Progenitor cell of endocrine pancreas (in vitro differentiated cells): ENCODE measurements around the gene FRMD4A. TPM values are rescaled to one million over a fixed set of nuclear protein-coding genes. Genes with fewer than 3 reads are reported as not detected.

Source experiments
- DNase-seq: peaks from one replicate; pipeline ENCODE4 v3.0.0; 2021; ENCODE audit warnings: low spot score; ENCODE audit not compliant: unreplicated experiment
- H3K27ac Mint-ChIP-seq: 2 replicates; pipeline ENCODE4 v1.8.0; 2021; ENCODE audit warnings: mild to moderate bottlenecking, moderate library complexity, mixed read lengths
- H3K27me3 Mint-ChIP-seq: 2 replicates; pipeline ENCODE4 v1.8.0; 2021; ENCODE audit warnings: mixed read lengths
- H3K36me3 Mint-ChIP-seq: 2 replicates; pipeline ENCODE4 v1.8.0; 2022; ENCODE audit warnings: mixed read lengths; ENCODE audit not compliant: insufficient read depth
- H3K4me1 Mint-ChIP-seq: 2 replicates; pipeline ENCODE4 v1.8.0; 2021; ENCODE audit warnings: low read depth, mixed read lengths
- H3K4me3 Mint-ChIP-seq: 2 replicates; pipeline ENCODE4 v1.8.0; 2021; ENCODE audit warnings: low read depth, mild to moderate bottlenecking, moderate library complexity, mixed read lengths
- H3K9me3 Mint-ChIP-seq: 2 replicates; pipeline ENCODE4 v1.8.0; 2021; ENCODE audit warnings: low read depth, mixed read lengths
- CTCF ChIP-seq: fragments of 200-600 bp; sonication (generic); IDR thresholded peaks from one replicate; pipeline ENCODE4 v1.5.0; 2021; ENCODE audit warnings: antibody characterized with exemption, mild to moderate bottlenecking; ENCODE audit not compliant: unreplicated experiment
- total RNA-seq: library from RNA; stranded (reverse); gene quantifications from 2 replicates; pipeline ENCODE4 v1.2.1, GENCODE V29; 2021

FRMD4A gene
- total RNA-seq, 1 donor from 2014 or later: 42.2 TPM

- no peak for TF ChIP-seq CTCF
- H3K9me3 Mint-ChIP-seq: no peaks in the 10 kb centered on the region
- no peaks in the 10 kb centered on the region for H3K36me3 Mint-ChIP-seq
- H3K4me3 Mint-ChIP-seq: no peak overlapping the region
- no peak for DNase-seq
- no peak overlapping the region for H3K27ac Mint-ChIP-seq
- no peaks in the 10 kb centered on the region for H3K4me1 Mint-ChIP-seq
- H3K27me3 Mint-ChIP-seq: peaks cover 24% of the 10 kb centered on the region
Measured at GRCh38 chr10:14333606-14334005, 2.9 kb upstream of the FRMD4A start.

- Mint-ChIP-seq H3K27me3 (peaks cover 24% of the 10 kb centered on the region), H3K9me3 (no peaks in the 10 kb centered on the region), H3K36me3 (no peaks in the 10 kb centered on the region), H3K27ac (no peak overlapping the region), H3K4me3 (no peak overlapping the region), H3K4me1 (no peaks in the 10 kb centered on the region)
- no peak for TF ChIP-seq CTCF
- no peak for DNase-seq
Measured at GRCh38 chr10:14332903-14333302, 2.2 kb upstream of the FRMD4A start.

- no peak for DNase-seq
- peaks cover 32% of the 10 kb centered on the region for H3K27me3 Mint-ChIP-seq
- no peak overlapping the region for H3K27ac Mint-ChIP-seq
- H3K4me3 Mint-ChIP-seq: no peak overlapping the region
- H3K9me3 Mint-ChIP-seq: no peaks in the 10 kb centered on the region
- no peaks in the 10 kb centered on the region for H3K36me3 Mint-ChIP-seq
- no peaks in the 10 kb centered on the region for H3K4me1 Mint-ChIP-seq
- no peak for TF ChIP-seq CTCF
Measured at GRCh38 chr10:14329746-14330173, 964 bp downstream of the FRMD4A start.

- no peaks in the 10 kb centered on the region for H3K36me3 Mint-ChIP-seq
- no peaks in the 10 kb centered on the region for H3K4me1 Mint-ChIP-seq
- no peak overlapping the region for H3K27ac Mint-ChIP-seq
- no peak for DNase-seq
- H3K4me3 Mint-ChIP-seq: no peak overlapping the region
- H3K9me3 Mint-ChIP-seq: no peaks in the 10 kb centered on the region
- peaks cover 31% of the 10 kb centered on the region for H3K27me3 Mint-ChIP-seq
- TF ChIP-seq CTCF: peak; percentile 7
Measured at GRCh38 chr10:14328881-14329672, 1.6 kb downstream of the FRMD4A start.

GRCh38 chr10:14327527-14327926, 3.2 kb downstream of the FRMD4A start:
- no peak for TF ChIP-seq CTCF
- Mint-ChIP-seq H3K9me3 (no peaks in the 10 kb centered on the region), H3K27me3 (peaks cover 27% of the 10 kb centered on the region), H3K36me3 (no peaks in the 10 kb centered on the region), H3K27ac (no peak overlapping the region), H3K4me1 (no peaks in the 10 kb centered on the region), H3K4me3 (no peak overlapping the region)
- DNase-seq: no peak
